ENCODE measurements around the gene UNK.
"Not testable (repeated sequence)": the region's sequence is repeated elsewhere in the genome, so short reads cannot be mapped to it uniquely, and the experiment has no call there.

The UNK gene

GRCh38 chr17:75855310-75856061, 70.9 kb downstream of the UNK start, which contains the start of gene WBP2:
Gene WBP2, minus strand, starts transcription at chr17:75855335. Its CDS starts 38 bp downstream, at chr17:75855297.
- H2BK15ac ChIP-seq (replicated peaks; ENCODE audit: low read depth): no peak within 1 kb of the TSS
- peak within 1 kb of the TSS; percentile 20 for H2AK5ac ChIP-seq (ENCODE audit: low read length)
- no peak within 1 kb of the TSS for H4K5ac ChIP-seq (ENCODE audit: low read length)
- no CpG with 5 or more reads among the region's 58 CpGs for WGBS (ENCODE audit: extremely low coverage, insufficient coverage, low lambda C conversion rate)
- peak within 1 kb of the TSS; percentile 88 for H2BK5ac ChIP-seq (ENCODE audit: low read length)
- peak within 1 kb of the TSS; percentile 58 for H4K8ac ChIP-seq (ENCODE audit: low read depth, low read length)
- peak within 1 kb of the TSS; percentile 71 for H3K18ac ChIP-seq (ENCODE audit: low read length)
- H3K23ac ChIP-seq (ENCODE audit: low read length): no peak within 1 kb of the TSS
- H3K56ac ChIP-seq (ENCODE audit: low read length): peak within 1 kb of the TSS; percentile 97
- peak within 1 kb of the TSS; percentile 43 for H3K4ac ChIP-seq (ENCODE audit: low read depth, low read length)
- peak; percentile 100 for DNase-seq
- peak within 1 kb of the TSS; percentile 90 for H3K27ac ChIP-seq (ENCODE audit: low read depth, low read length)
- H3K79me1 ChIP-seq (ENCODE audit: low read length): peaks cover 4% of the 10 kb centered on the region
- H2BK120ac ChIP-seq (ENCODE audit: low read depth, low read length): no peak within 1 kb of the TSS
- peaks cover 8% of the 10 kb centered on the region for H3K79me2 ChIP-seq (ENCODE audit: control insufficient read depth, insufficient read depth, low read length)
- H3K27me3 ChIP-seq (ENCODE audit: insufficient read depth, low read length, poor library complexity): no peaks in the 10 kb centered on the region
- H3K4me1 ChIP-seq (ENCODE audit: control insufficient read depth, low read depth, low read length): peaks cover 3% of the 10 kb centered on the region
- peaks cover 2% of the 10 kb centered on the region for H3K36me3 ChIP-seq (ENCODE audit: control insufficient read depth, insufficient read depth, low read length)
- H3K4me3 ChIP-seq (ENCODE audit: low read length): peak within 1 kb of the TSS; percentile 95
- peak within 1 kb of the TSS; percentile 83 for H3K4me2 ChIP-seq (ENCODE audit: low read length)
- peak within 1 kb of the TSS; percentile 93 for H3K9ac ChIP-seq (ENCODE audit: low read length)

GRCh38 chr17:75856062-75856756, 71.6 kb downstream of the UNK start:
- H3K4me2 ChIP-seq (ENCODE audit: low read length): peak overlapping the region; percentile 53
- H2BK120ac ChIP-seq (ENCODE audit: low read depth, low read length): no peak overlapping the region
- no CpG with 5 or more reads among the region's 24 CpGs for WGBS (ENCODE audit: extremely low coverage, insufficient coverage, low lambda C conversion rate)
- peaks cover 8% of the 10 kb centered on the region for H3K79me2 ChIP-seq (ENCODE audit: control insufficient read depth, insufficient read depth, low read length)
- H2BK15ac ChIP-seq (replicated peaks; ENCODE audit: low read depth): no peak overlapping the region
- H3K79me1 ChIP-seq (ENCODE audit: low read length): peaks cover 4% of the 10 kb centered on the region
- no peaks in the 10 kb centered on the region for H3K27me3 ChIP-seq (ENCODE audit: insufficient read depth, low read length, poor library complexity)
- no peak overlapping the region for H2BK5ac ChIP-seq (ENCODE audit: low read length)
- no peak overlapping the region for H3K23ac ChIP-seq (ENCODE audit: low read length)
- H3K18ac ChIP-seq (ENCODE audit: low read length): peak overlapping the region; percentile 23
- peaks cover 3% of the 10 kb centered on the region for H3K4me1 ChIP-seq (ENCODE audit: control insufficient read depth, low read depth, low read length)
- no peak overlapping the region for H4K8ac ChIP-seq (ENCODE audit: low read depth, low read length)
- no peak overlapping the region for H2AK5ac ChIP-seq (ENCODE audit: low read length)
- H3K56ac ChIP-seq (ENCODE audit: low read length): peak overlapping the region; percentile 97
- DNase-seq: peak; percentile 53
- peak overlapping the region; percentile 95 for H3K4me3 ChIP-seq (ENCODE audit: low read length)
- peak overlapping the region; percentile 93 for H3K9ac ChIP-seq (ENCODE audit: low read length)
- no peak overlapping the region for H4K5ac ChIP-seq (ENCODE audit: low read length)
- H3K4ac ChIP-seq (ENCODE audit: low read depth, low read length): no peak overlapping the region
- H3K27ac ChIP-seq (ENCODE audit: low read depth, low read length): peak overlapping the region; percentile 90
- peaks cover 2% of the 10 kb centered on the region for H3K36me3 ChIP-seq (ENCODE audit: control insufficient read depth, insufficient read depth, low read length)

GRCh38 chr17:75859358-75859757, 74.8 kb downstream of the UNK start:
- H2AK5ac ChIP-seq (ENCODE audit: low read length); H2BK15ac ChIP-seq (replicated peaks; ENCODE audit: low read depth); H3K79me2 ChIP-seq (ENCODE audit: control insufficient read depth, insufficient read depth, low read length); H2BK5ac ChIP-seq (ENCODE audit: low read length); H3K4me2 ChIP-seq (ENCODE audit: low read length); DNase-seq; H3K4me3 ChIP-seq (ENCODE audit: low read length); H3K56ac ChIP-seq (ENCODE audit: low read length); H4K8ac ChIP-seq (ENCODE audit: low read depth, low read length); H2BK120ac ChIP-seq (ENCODE audit: low read depth, low read length); H3K27ac ChIP-seq (ENCODE audit: low read depth, low read length); H3K4me1 ChIP-seq (ENCODE audit: control insufficient read depth, low read depth, low read length); H3K9ac ChIP-seq (ENCODE audit: low read length); H3K4ac ChIP-seq (ENCODE audit: low read depth, low read length); H3K18ac ChIP-seq (ENCODE audit: low read length); H3K36me3 ChIP-seq (ENCODE audit: control insufficient read depth, insufficient read depth, low read length); H3K23ac ChIP-seq (ENCODE audit: low read length); H3K27me3 ChIP-seq (ENCODE audit: insufficient read depth, low read length, poor library complexity); H3K79me1 ChIP-seq (ENCODE audit: low read length); H4K5ac ChIP-seq (ENCODE audit: low read length): not testable (repeated sequence)
- WGBS (ENCODE audit: extremely low coverage, insufficient coverage, low lambda C conversion rate): no CpG with 5 or more reads among the region's 10 CpGs

- Histone ChIP-seq H2BK5ac (ENCODE audit: low read length) (no peak overlapping the region), H3K79me1 (ENCODE audit: low read length) (no peaks in the 10 kb centered on the region), H3K56ac (ENCODE audit: low read length) (no peak overlapping the region), H3K4me2 (ENCODE audit: low read length) (no peak overlapping the region), H3K23ac (ENCODE audit: low read length) (no peak overlapping the region), H2BK15ac (replicated peaks; ENCODE audit: low read depth) (no peak overlapping the region), H2AK5ac (ENCODE audit: low read length) (no peak overlapping the region), H3K27ac (ENCODE audit: low read depth, low read length) (no peak overlapping the region), H4K5ac (ENCODE audit: low read length) (no peak overlapping the region), H3K4ac (ENCODE audit: low read depth, low read length) (no peak overlapping the region), H3K27me3 (ENCODE audit: insufficient read depth, low read length, poor library complexity) (no peaks in the 10 kb centered on the region), H3K18ac (ENCODE audit: low read length) (no peak overlapping the region), H3K79me2 (ENCODE audit: control insufficient read depth, insufficient read depth, low read length) (no peaks in the 10 kb centered on the region), H3K4me1 (ENCODE audit: control insufficient read depth, low read depth, low read length) (no peaks in the 10 kb centered on the region), H2BK120ac (ENCODE audit: low read depth, low read length) (no peak overlapping the region), H4K8ac (ENCODE audit: low read depth, low read length) (no peak overlapping the region), H3K9ac (ENCODE audit: low read length) (no peak overlapping the region), H3K36me3 (ENCODE audit: control insufficient read depth, insufficient read depth, low read length) (no peaks in the 10 kb centered on the region), H3K4me3 (ENCODE audit: low read length) (no peak overlapping the region)
- no peak for DNase-seq
- no CpG with 5 or more reads among the region's 9 CpGs for WGBS (ENCODE audit: extremely low coverage, insufficient coverage, low lambda C conversion rate)
These were observed 77.3 kb downstream of the UNK start for GRCh38 chr17:75861927-75862317.

GRCh38 chr17:75864448-75864871, 79.9 kb downstream of the UNK start:
- no peak overlapping the region for H2AK5ac ChIP-seq (ENCODE audit: low read length)
- no peaks in the 10 kb centered on the region for H3K4me1 ChIP-seq (ENCODE audit: control insufficient read depth, low read depth, low read length)
- H3K27ac ChIP-seq (ENCODE audit: low read depth, low read length): no peak overlapping the region
- no peak overlapping the region for H4K8ac ChIP-seq (ENCODE audit: low read depth, low read length)
- H3K36me3 ChIP-seq (ENCODE audit: control insufficient read depth, insufficient read depth, low read length): no peaks in the 10 kb centered on the region
- no peak overlapping the region for H3K18ac ChIP-seq (ENCODE audit: low read length)
- no peak overlapping the region for H3K4me3 ChIP-seq (ENCODE audit: low read length)
- no peak overlapping the region for H3K56ac ChIP-seq (ENCODE audit: low read length)
- DNase-seq: no peak
- no peak overlapping the region for H3K9ac ChIP-seq (ENCODE audit: low read length)
- no CpG with 5 or more reads among the region's 8 CpGs for WGBS (ENCODE audit: extremely low coverage, insufficient coverage, low lambda C conversion rate)
- no peak overlapping the region for H2BK5ac ChIP-seq (ENCODE audit: low read length)
- H3K4ac ChIP-seq (ENCODE audit: low read depth, low read length): no peak overlapping the region
- H4K5ac ChIP-seq (ENCODE audit: low read length): no peak overlapping the region
- H3K27me3 ChIP-seq (ENCODE audit: insufficient read depth, low read length, poor library complexity): no peaks in the 10 kb centered on the region
- no peak overlapping the region for H3K23ac ChIP-seq (ENCODE audit: low read length)
- no peaks in the 10 kb centered on the region for H3K79me1 ChIP-seq (ENCODE audit: low read length)
- H2BK120ac ChIP-seq (ENCODE audit: low read depth, low read length): no peak overlapping the region
- H2BK15ac ChIP-seq (replicated peaks; ENCODE audit: low read depth): no peak overlapping the region
- no peaks in the 10 kb centered on the region for H3K79me2 ChIP-seq (ENCODE audit: control insufficient read depth, insufficient read depth, low read length)
- H3K4me2 ChIP-seq (ENCODE audit: low read length): no peak overlapping the region

Data from mesendoderm (in vitro differentiated cells).